Activated CD8-positive, alpha-beta memory T cell treated with anti-CD3 and anti-CD28 coated beads, Interleukin-2, amount 10 ng/mL, durations not matched to agents 7 days and 5 days (primary cell): ENCODE data around the gene RNF212B. TPM values are rescaled to one million over a fixed set of nuclear protein-coding genes. Genes with fewer than 3 reads are reported as not detected.
"Not testable (repeated sequence)": the region's sequence is repeated elsewhere in the genome, so short reads cannot be mapped to it uniquely, and the experiment has no call there.

Experiments
- ATAC-seq: fragments of 150-1000 bp; cut with Tn5 transposase; one replicate; pipeline ENCODE4 v1.10.0; 2021; ENCODE audit warnings: moderate library complexity
- CTCF ChIA-PET: fragments of 350-600 bp; sonication (Branson Sonifier 250); formaldehyde crosslinking; loops from one replicate; lab custom pipeline; 2021; ENCODE audit warnings: antibody characterized with exemption; lab: Charles Lee
- DNase-seq: peaks from one replicate; pipeline ENCODE4 v3.0.0-alpha.2; 2020
- H3K27ac Mint-ChIP-seq: one replicate; pipeline ENCODE4 v1.8.0; 2021; ENCODE audit warnings: mild to moderate bottlenecking, mixed read lengths
- H3K27me3 Mint-ChIP-seq: one replicate; pipeline ENCODE4 v1.8.0; 2021; ENCODE audit warnings: mixed read lengths
- H3K36me3 Mint-ChIP-seq: one replicate; pipeline ENCODE4 v1.8.0; 2021; ENCODE audit warnings: mild to moderate bottlenecking, mixed read lengths
- H3K4me1 Mint-ChIP-seq: one replicate; pipeline ENCODE4 v1.8.0; 2021; ENCODE audit warnings: mixed read lengths
- H3K4me3 Mint-ChIP-seq: one replicate; pipeline ENCODE4 v1.8.0; 2021; ENCODE audit warnings: mild to moderate bottlenecking, moderate library complexity, mixed read lengths
- H3K9me3 Mint-ChIP-seq: one replicate; pipeline ENCODE4 v1.8.0; 2022; ENCODE audit warnings: low read depth, mixed read lengths
- total RNA-seq, 2 experiments: library from RNA; stranded (reverse); gene quantifications; one replicate each; pipeline ENCODE4 v1.2.3, GENCODE V29; 2021

The RNF212B gene
- total RNA-seq: not detected

DNA sequence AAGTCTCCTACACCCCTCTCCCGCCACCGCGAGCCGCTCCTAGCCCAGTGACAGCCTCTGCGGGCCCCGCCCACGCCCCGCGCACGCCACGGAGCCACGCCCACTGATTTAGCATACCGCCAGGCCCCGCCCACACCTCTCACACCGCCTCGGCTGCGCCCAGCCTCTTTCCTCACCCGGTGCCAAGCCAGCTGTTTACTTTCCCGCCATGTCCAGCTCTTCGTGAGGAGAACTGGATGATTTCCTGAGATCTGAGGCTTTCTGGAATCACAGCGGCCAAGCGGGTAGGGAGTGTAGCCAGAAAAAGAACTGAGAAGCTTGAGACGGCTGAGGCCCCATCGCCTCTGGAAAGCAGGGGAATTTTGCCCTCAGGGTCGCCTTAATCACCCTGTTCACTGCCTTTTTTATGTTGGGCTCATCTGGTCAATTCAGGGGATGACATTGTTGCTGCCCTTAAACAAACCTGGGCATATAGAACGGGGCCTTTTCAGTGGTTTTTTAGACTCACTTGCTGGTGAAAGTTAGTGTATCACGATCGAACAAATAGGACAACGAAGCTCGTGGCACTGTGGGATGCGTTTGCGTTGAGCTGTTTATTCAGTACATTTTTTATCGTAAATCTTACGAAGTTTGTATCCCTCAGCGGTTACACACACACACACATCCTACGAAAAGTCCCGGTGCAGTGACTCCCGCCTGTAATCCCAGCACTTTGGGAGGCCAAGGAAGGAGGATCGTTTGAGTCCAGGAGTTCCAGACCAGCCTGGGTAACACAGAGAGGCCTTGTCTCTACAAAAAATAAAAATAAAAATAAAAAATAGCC lies at the start of gene RNF212B:
RNF212B (plus strand) TSS at position 165 of the 823 bp plus-strand sequence. CDS start 2,410 bp downstream, outside the sequence.
- Mint-ChIP-seq H3K27me3 (peaks cover 21% of the 10 kb centered on the region), H3K27ac (no peak within 1 kb of the TSS), H3K4me1 (peaks cover 7% of the 10 kb centered on the region), H3K4me3 (no peak within 1 kb of the TSS), H3K9me3 (no peaks in the 10 kb centered on the region), H3K36me3 (no peaks in the 10 kb centered on the region)
- ATAC-seq (peak; percentile 100), DNase-seq (peak; percentile 84)
- CTCF ChIA-PET: interaction anchor here (1.3 kb wide), 1 partner anchor 244 kb away, joined by 3 read pairs; no protein-coding TSS in a partner anchor

- H3K9me3 Mint-ChIP-seq: no peaks in the 10 kb centered on the region
- H3K4me1 Mint-ChIP-seq: no peaks in the 10 kb centered on the region
- ATAC-seq (no peak), DNase-seq (no peak)
- peaks cover 1% of the 10 kb centered on the region for H3K36me3 Mint-ChIP-seq
- CTCF ChIA-PET: interaction anchor here (1.5 kb wide), 1 partner anchor 73 kb away, joined by 5 read pairs; no protein-coding TSS in a partner anchor
- H3K27me3 Mint-ChIP-seq: peaks cover 11% of the 10 kb centered on the region
- H3K27ac Mint-ChIP-seq: no peak overlapping the region
- H3K4me3 Mint-ChIP-seq: no peak overlapping the region
Measured at GRCh38 chr14:23193432-23193831, 44.3 kb upstream of the RNF212B start.

- no peak overlapping the region for H3K27ac Mint-ChIP-seq
- H3K9me3 Mint-ChIP-seq: no peaks in the 10 kb centered on the region
- CTCF ChIA-PET: no interaction called here
- no peak overlapping the region for H3K4me3 Mint-ChIP-seq
- no peaks in the 10 kb centered on the region for H3K4me1 Mint-ChIP-seq
- no peak for ATAC-seq
- DNase-seq: no peak
- peaks cover 1% of the 10 kb centered on the region for H3K36me3 Mint-ChIP-seq
- H3K27me3 Mint-ChIP-seq: peaks cover 11% of the 10 kb centered on the region
Measured at GRCh38 chr14:23195552-23196101, 42.1 kb upstream of the RNF212B start.

DNA sequence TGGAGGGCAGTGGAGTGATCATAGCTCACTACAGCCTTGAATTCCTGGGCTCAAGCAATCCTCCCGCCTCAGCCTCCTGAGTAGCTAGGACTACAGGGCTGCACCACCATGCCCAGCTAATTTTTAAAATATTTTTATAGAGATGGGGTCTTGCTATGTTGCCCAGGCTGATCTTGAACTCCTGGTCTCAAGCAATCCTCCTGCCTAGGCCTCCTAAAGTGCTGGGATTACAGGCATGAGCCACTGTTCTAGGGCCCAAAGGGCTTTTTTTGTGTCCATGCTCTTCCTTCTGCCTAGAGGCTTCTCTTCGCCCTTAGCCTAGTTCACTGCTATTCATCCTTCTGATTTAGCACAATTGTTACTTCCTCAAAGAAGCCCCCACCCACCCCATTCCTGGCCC lies 41.2 kb upstream of the RNF212B start:
- H3K4me3 Mint-ChIP-seq, H3K4me1 Mint-ChIP-seq, CTCF ChIA-PET, H3K27ac Mint-ChIP-seq, H3K36me3 Mint-ChIP-seq, DNase-seq, ATAC-seq, H3K9me3 Mint-ChIP-seq: not testable (repeated sequence)
- H3K27me3 Mint-ChIP-seq: peaks cover 11% of the 10 kb centered on the region

- not testable (repeated sequence) for H3K27ac Mint-ChIP-seq, H3K27me3 Mint-ChIP-seq, H3K9me3 Mint-ChIP-seq, H3K36me3 Mint-ChIP-seq, H3K4me3 Mint-ChIP-seq, DNase-seq, H3K4me1 Mint-ChIP-seq, ATAC-seq
- CTCF ChIA-PET: interaction anchor here (0.6 to 2.4 kb wide), 2 partner anchors 78 to 420 kb away, joined by 3 to 12 read pairs; no protein-coding TSS in a partner anchor
Measured at GRCh38 chr14:23199141-23199540, 38.6 kb upstream of the RNF212B start.

- H3K4me3 Mint-ChIP-seq: no peak overlapping the region
- no peaks in the 10 kb centered on the region for H3K9me3 Mint-ChIP-seq
- DNase-seq: no peak
- peaks cover 12% of the 10 kb centered on the region for H3K27me3 Mint-ChIP-seq
- no peak overlapping the region for H3K27ac Mint-ChIP-seq
- no peaks in the 10 kb centered on the region for H3K36me3 Mint-ChIP-seq
- H3K4me1 Mint-ChIP-seq: no peaks in the 10 kb centered on the region
- no peak for ATAC-seq
- CTCF ChIA-PET: interaction anchor here (1.6 to 1.8 kb wide), 2 partner anchors 12 to 14 kb away, joined by 4 read pairs; no protein-coding TSS in a partner anchor
Measured at GRCh38 chr14:23202001-23202400, 35.7 kb upstream of the RNF212B start.

GRCh38 chr14:23206422-23207145 lies 31.2 kb upstream of the RNF212B start:
- no peaks in the 10 kb centered on the region for H3K9me3 Mint-ChIP-seq
- CTCF ChIA-PET: interaction anchor here (1.3 to 1.4 kb wide), 2 partner anchors 24 to 86 kb away, joined by 3 read pairs; no protein-coding TSS in a partner anchor
- no peak for ATAC-seq
- H3K27ac Mint-ChIP-seq: no peak overlapping the region
- no peak for DNase-seq
- H3K27me3 Mint-ChIP-seq: peaks cover 33% of the 10 kb centered on the region
- no peaks in the 10 kb centered on the region for H3K4me1 Mint-ChIP-seq
- H3K36me3 Mint-ChIP-seq: no peaks in the 10 kb centered on the region
- H3K4me3 Mint-ChIP-seq: no peak overlapping the region

DNA sequence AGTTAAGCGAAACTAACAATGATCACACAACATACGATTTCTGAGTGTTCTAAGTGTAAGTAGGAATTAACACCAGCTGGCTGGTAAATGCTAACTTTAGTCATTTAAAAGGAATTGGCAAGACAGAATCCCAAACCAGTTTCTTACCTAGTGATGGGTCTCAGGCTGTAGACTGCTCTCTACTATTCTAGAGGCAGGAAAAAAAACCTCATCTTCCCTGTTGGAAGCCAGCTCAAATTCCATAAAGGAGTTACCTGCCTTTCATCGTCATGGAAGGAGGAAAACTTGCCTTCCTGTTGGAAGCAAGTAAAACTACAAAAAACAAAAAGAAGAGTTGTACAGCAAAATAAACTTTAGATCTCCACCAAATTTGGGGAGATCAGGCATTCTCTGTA lies 30.6 kb upstream of the RNF212B start:
- ATAC-seq (no peak), DNase-seq (no peak)
- no peaks in the 10 kb centered on the region for H3K4me1 Mint-ChIP-seq
- H3K27ac Mint-ChIP-seq: no peak overlapping the region
- H3K36me3 Mint-ChIP-seq: no peaks in the 10 kb centered on the region
- H3K27me3 Mint-ChIP-seq: peaks cover 36% of the 10 kb centered on the region
- CTCF ChIA-PET: interaction anchor here (1.3 to 1.4 kb wide), 2 partner anchors 25 to 87 kb away, joined by 3 read pairs; no protein-coding TSS in a partner anchor
- no peaks in the 10 kb centered on the region for H3K9me3 Mint-ChIP-seq
- H3K4me3 Mint-ChIP-seq: no peak overlapping the region

DNA sequence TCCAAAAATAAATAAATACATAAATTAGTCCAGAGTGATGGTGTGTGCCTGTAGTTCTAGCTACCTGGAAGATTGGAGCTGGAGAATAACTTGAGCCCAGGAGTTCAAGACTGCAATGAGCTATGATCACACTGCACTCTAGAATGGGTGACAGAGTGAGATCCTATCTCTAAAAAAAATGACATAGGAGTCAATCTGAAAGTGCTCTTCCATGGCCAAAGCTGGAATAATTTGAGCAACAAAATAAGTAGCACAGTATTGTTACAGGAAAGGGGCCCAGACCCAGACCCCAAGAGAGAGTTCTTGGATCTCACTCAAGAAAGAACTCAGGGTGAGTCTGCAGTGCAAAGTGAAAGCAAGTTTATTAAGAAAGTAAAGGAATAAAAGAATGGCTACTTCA lies 29.4 kb upstream of the RNF212B start:
- H3K27me3 Mint-ChIP-seq: peaks cover 38% of the 10 kb centered on the region
- H3K4me3 Mint-ChIP-seq: no peak overlapping the region
- no peaks in the 10 kb centered on the region for H3K4me1 Mint-ChIP-seq
- ATAC-seq: no peak
- no peak overlapping the region for H3K27ac Mint-ChIP-seq
- H3K36me3 Mint-ChIP-seq: no peaks in the 10 kb centered on the region
- CTCF ChIA-PET: interaction anchor here (0.6 kb wide), 1 partner anchor 22 kb away, joined by 3 read pairs; no protein-coding TSS in a partner anchor
- H3K9me3 Mint-ChIP-seq: no peaks in the 10 kb centered on the region
- DNase-seq: no peak

GRCh38 chr14:23209651-23210423 lies 27.9 kb upstream of the RNF212B start:
- ATAC-seq: no peak
- no peak for DNase-seq
- peaks cover 37% of the 10 kb centered on the region for H3K27me3 Mint-ChIP-seq
- no peaks in the 10 kb centered on the region for H3K4me1 Mint-ChIP-seq
- H3K9me3 Mint-ChIP-seq: no peaks in the 10 kb centered on the region
- no peak overlapping the region for H3K4me3 Mint-ChIP-seq
- H3K36me3 Mint-ChIP-seq: no peaks in the 10 kb centered on the region
- H3K27ac Mint-ChIP-seq: no peak overlapping the region
- CTCF ChIA-PET: no interaction called here

GRCh38 chr14:23215421-23215820 lies 22.3 kb upstream of the RNF212B start:
- peaks cover 2% of the 10 kb centered on the region for H3K4me1 Mint-ChIP-seq
- peaks cover 2% of the 10 kb centered on the region for H3K9me3 Mint-ChIP-seq
- ATAC-seq: no peak
- H3K27ac Mint-ChIP-seq: no peak overlapping the region
- no peak for DNase-seq
- no peaks in the 10 kb centered on the region for H3K36me3 Mint-ChIP-seq
- CTCF ChIA-PET: no interaction called here
- H3K27me3 Mint-ChIP-seq: peaks cover 42% of the 10 kb centered on the region
- no peak overlapping the region for H3K4me3 Mint-ChIP-seq

GRCh38 chr14:23217032-23218020 lies 20.4 kb upstream of the RNF212B start:
- no peak overlapping the region for H3K4me3 Mint-ChIP-seq
- H3K27ac Mint-ChIP-seq: no peak overlapping the region
- no peaks in the 10 kb centered on the region for H3K36me3 Mint-ChIP-seq
- ATAC-seq (no peak), DNase-seq (no peak)
- peaks cover 51% of the 10 kb centered on the region for H3K27me3 Mint-ChIP-seq
- H3K9me3 Mint-ChIP-seq: peaks cover 2% of the 10 kb centered on the region
- H3K4me1 Mint-ChIP-seq: peaks cover 2% of the 10 kb centered on the region
- CTCF ChIA-PET: no interaction called here
